ENCODE results near the gene ZNF714. TPM values are rescaled to one million over a fixed set of nuclear protein-coding genes. Genes with fewer than 3 reads are reported as not detected.

ZNF714 gene
- total and polyA plus RNA-seq, 9 of the 15 experiments (the other 6 are each of a cell fraction or from before 2014, with no cell fraction given), result 16.2 to 40.8 (median 28.9) TPM

GRCh38 chr19:21133633-21134032 is 51.6 kb downstream of the ZNF714 start:
- POLR2A ChIA-PET, result interaction anchor here (1.4 kb wide), 1 partner anchor 8 kb away, joined by 8 read pairs; the partner anchor contains the start of gene ZNF431
- no TSS peak for BruUV-seq (replicated peaks)
- intact Hi-C loops (cut with micrococcal nuclease) (no loop called here), in situ Hi-C loops (cut with MboI) (no loop called here)
- Histone ChIP-seq H3K79me2 (ENCODE audit: control insufficient read depth, insufficient read depth, low read length) (no peaks in the 10 kb centered on the region), H3K27me3 (ENCODE audit: control insufficient read depth in 2 of 2, insufficient read depth in 2 of 2, low read length in 2 of 2) (no peaks in the 10 kb centered on the region), H3K36me3 (ENCODE audit: control insufficient read depth, insufficient read depth, low read length) (no peaks in the 10 kb centered on the region), H3K9me3 (replicated peaks; ENCODE audit: control insufficient read depth, insufficient read depth, low read depth, low read length) (peaks cover 13% of the 10 kb centered on the region), H3K4me2 (ENCODE audit: insufficient read depth, low read length) (no peak overlapping the region), H3K9ac (ENCODE audit: insufficient read depth in 1 of 2, low read depth in 2 of 2, low read length in 2 of 2) (no peak overlapping the region), H3K9me1 (ENCODE audit: control insufficient read depth, insufficient read depth, low read length) (no peaks in the 10 kb centered on the region), H3K27ac (ENCODE audit: extremely low read depth, low read depth, low read length) (no peak overlapping the region), H3K4me3 (no peak overlapping the region), H2AFZ (ENCODE audit: low read depth, low read length) (no peak overlapping the region), H3K4me1 (replicated peaks in 1 of 2; ENCODE audit: control insufficient read depth in 2 of 2, insufficient read depth in 2 of 2, low read length in 2 of 2) (peaks cover 0 to 5% of the 10 kb centered on the region in 2 experiments; a peak in 3 of 5 replicates), H4K20me1 (replicated peaks; ENCODE audit: control insufficient read depth, insufficient read depth, low read length) (no peaks in the 10 kb centered on the region)
- DNase-seq (ENCODE audit: extremely low read depth in 1 of 4, low spot score in 3 of 4), result peak in 1 of 4 experiments; percentile 24
- no peak for TF ChIP-seq DEAF1 (CRISPR knock-in tag; IDR thresholded peaks at IDR 0.05)
- no peak for TF ChIP-seq BRF1 (IDR thresholded peaks at IDR 0.05; ENCODE audit: borderline replicate concordance, extremely low read depth, insufficient read length)
- no peak for TF ChIP-seq MAZ (CRISPR knock-in tag; conservative IDR thresholded peaks at IDR 0.05 in 1 of 2, IDR thresholded peaks at IDR 0.05 in 1 of 2)
- TF ChIP-seq C11orf30 (IDR thresholded peaks at IDR 0.05; ENCODE audit: low read depth), result peak; percentile 37
- no peak for TF ChIP-seq TCFL5 (CRISPR knock-in tag; conservative IDR thresholded peaks at IDR 0.05)
- TF ChIP-seq, protein P1, sequence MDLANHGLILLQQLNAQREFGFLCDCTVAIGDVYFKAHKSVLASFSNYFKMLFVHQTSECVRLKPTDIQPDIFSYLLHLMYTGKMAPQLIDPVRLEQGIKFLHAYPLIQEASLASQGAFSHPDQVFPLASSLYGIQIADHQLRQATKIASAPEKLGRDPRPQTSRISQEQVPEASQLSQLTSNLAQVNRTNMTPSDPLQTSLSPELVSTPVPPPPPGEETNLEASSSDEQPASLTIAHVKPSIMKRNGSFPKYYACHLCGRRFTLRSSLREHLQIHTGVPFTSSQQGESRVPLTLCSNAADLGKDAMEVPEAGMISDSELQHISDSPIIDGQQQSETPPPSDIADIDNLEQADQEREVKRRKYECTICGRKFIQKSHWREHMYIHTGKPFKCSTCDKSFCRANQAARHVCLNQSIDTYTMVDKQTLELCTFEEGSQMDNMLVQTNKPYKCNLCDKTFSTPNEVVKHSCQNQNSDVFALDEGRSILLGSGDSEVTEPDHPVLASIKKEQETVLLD (IDR thresholded peaks at IDR 0.05), result no peak
- TF ChIP-seq TFAP4 (CRISPR knock-in tag; IDR thresholded peaks at IDR 0.05; ENCODE audit: borderline replicate concordance), result no peak
- no peak for TF ChIP-seq CSDE1 (IDR thresholded peaks at IDR 0.05)
- TF ChIP-seq HDAC6 (IDR thresholded peaks at IDR 0.05; ENCODE audit: low read depth, low read length), result no peak
- TF ChIP-seq MCM2 (IDR thresholded peaks at IDR 0.05; ENCODE audit: low read depth), result no peak
- TF ChIP-seq SRSF9 (IDR thresholded peaks at IDR 0.05; ENCODE audit: borderline replicate concordance, low read depth, low read length), result no peak
- no peak for TF ChIP-seq ZNF121 (CRISPR knock-in tag; conservative IDR thresholded peaks at IDR 0.05)
- no peak for TF ChIP-seq NR2C2 (CRISPR knock-in tag; IDR thresholded peaks at IDR 0.05)
- no peak for TF ChIP-seq NR2C2 (tag; IDR thresholded peaks at IDR 0.05)
- no peak for TF ChIP-seq ZNF146 (CRISPR knock-in tag; IDR thresholded peaks at IDR 0.05; ENCODE audit: unreplicated experiment)
- TF ChIP-seq KLF13 (tag; IDR thresholded peaks at IDR 0.05; ENCODE audit: borderline replicate concordance, low read depth), result no peak
- peak; percentile 64; the same call in 1 of the 2 replicates for TF ChIP-seq ZNF263 (CRISPR knock-in tag; IDR thresholded peaks at IDR 0.05; ENCODE audit: borderline replicate concordance)
- TF ChIP-seq RBBP5 (IDR thresholded peaks at IDR 0.05; ENCODE audit: borderline replicate concordance, insufficient read depth, low read length, poor library complexity, severe bottlenecking), result no peak
- CTCF ChIA-PET (ENCODE audit: low intra/inter-chr PET ratio), result no interaction called here
- no peak for FAIRE-seq
- no peak for ATAC-seq
- 0% methylated on average over 1 of the region's 1 CpG for WGBS (ENCODE audit: insufficient coverage, low coverage, missing lambda C conversion rate)

Data from K562 (cell line).